Neural progenitor cell (in vitro differentiated cells): ENCODE measurements around the gene SEMA3E. TPM values are rescaled to one million over a fixed set of nuclear protein-coding genes. Genes with fewer than 3 reads are reported as not detected.
A peak's percentile ranks its signal among the peaks of the same experiment; 100 is the strongest.

Experiments
- DNase-seq: peaks from one replicate; pipeline ENCODE4 v3.0.0-alpha.2; 2016; ENCODE audit warnings: low spot score
- H2AFZ ChIP-seq: fragments of 200-600 bp; sonication (generic); replicated peaks from 2 replicates; pipeline ENCODE4 v1.6.1; 2016; ENCODE audit warnings: antibody characterized with exemption
- H3F3A ChIP-seq: fragments of 200-600 bp; sonication (generic); 2 replicates; pipeline ENCODE4 v1.6.1; 2016; ENCODE audit warnings: antibody characterized with exemption, low read depth
- H3K27ac ChIP-seq: fragments of 200-600 bp; sonication (generic); 2 replicates; pipeline ENCODE4 v1.5.1; 2016; ENCODE audit warnings: mild to moderate bottlenecking
- H3K27me3 ChIP-seq: fragments of 200-600 bp; sonication (generic); 2 replicates; pipeline ENCODE4 v1.6.1; 2016; ENCODE audit warnings: mild to moderate bottlenecking, moderate library complexity
- H3K36me3 ChIP-seq: fragments of 200-600 bp; sonication (generic); 2 replicates; pipeline ENCODE4 v1.5.1; 2016
- H3K4me1 ChIP-seq: fragments of 200-600 bp; sonication (generic); 2 replicates; pipeline ENCODE4 v1.6.1; 2016; ENCODE audit warnings: mixed run types
- H3K4me2 ChIP-seq: fragments of 200-600 bp; sonication (generic); 2 replicates; pipeline ENCODE4 v1.6.1; 2016
- H3K4me3 ChIP-seq: fragments of 200-600 bp; sonication (generic); 2 replicates; pipeline ENCODE4 v1.5.1; 2016
- H3K79me2 ChIP-seq: fragments of 200-600 bp; sonication (generic); 2 replicates; pipeline ENCODE4 v1.6.1; 2016; ENCODE audit warnings: low read depth
- H3K9ac ChIP-seq: fragments of 200-600 bp; sonication (generic); 2 replicates; pipeline ENCODE4 v1.6.1; 2016
- H3K9me3 ChIP-seq: fragments of 200-600 bp; sonication (generic); 2 replicates; pipeline ENCODE4 v1.5.1; 2016; ENCODE audit warnings: low read depth
- H4K20me1 ChIP-seq: fragments of 200-600 bp; sonication (generic); 2 replicates; pipeline ENCODE4 v1.6.1; 2016; ENCODE audit warnings: low read depth
- H3K27ac Mint-ChIP-seq: 3 replicates; pipeline ENCODE4 v1.8.0; 2021; ENCODE audit warnings: mixed read lengths
- H3K27me3 Mint-ChIP-seq: 2 replicates; pipeline ENCODE4 v1.8.0; 2022; ENCODE audit warnings: low read depth, mild to moderate bottlenecking, inconsistent platforms, moderate library complexity, mixed read lengths; ENCODE audit not compliant: insufficient read depth
- H3K36me3 Mint-ChIP-seq: 3 replicates; pipeline ENCODE4 v1.8.0; 2021; ENCODE audit warnings: mixed read lengths
- H3K4me1 Mint-ChIP-seq: 3 replicates; pipeline ENCODE4 v1.8.0; 2021; ENCODE audit warnings: mixed read lengths
- H3K4me3 Mint-ChIP-seq: 3 replicates; pipeline ENCODE4 v1.8.0; 2021; ENCODE audit warnings: mild to moderate bottlenecking, moderate library complexity, mixed read lengths
- H3K9me3 Mint-ChIP-seq: 3 replicates; pipeline ENCODE4 v1.8.0; 2020; ENCODE audit warnings: mixed read lengths
- EZH2 ChIP-seq: fragments of 200-600 bp; sonication (generic); IDR thresholded peaks from 2 replicates; pipeline ENCODE4 v1.6.1; 2017; ENCODE audit warnings: antibody characterized with exemption, mild to moderate bottlenecking, moderate library complexity
- EZH2phosphoT487 ChIP-seq: fragments of 200-600 bp; sonication (generic); IDR thresholded peaks from 2 replicates; pipeline ENCODE4 v1.6.1; 2017; ENCODE audit warnings: antibody characterized with exemption
- total RNA-seq: library from RNA; depleted of rRNA; stranded (reverse); fragments of >200 nt; gene quantifications from 2 replicates; pipeline ENCODE4 v1.2.3, GENCODE V29; 2015; ENCODE audit warnings: low replicate concordance
- TF ChIP-seq, protein P1 (sequence below): fragments of 200-600 bp; sonication (generic); IDR thresholded peaks from 2 replicates; pipeline ENCODE4 v1.5.1; 2017; ENCODE audit warnings: antibody characterized with exemption, mild to moderate bottlenecking

SEMA3E gene
- total RNA-seq, 1 donor from 2014 or later = 5.5 TPM

GRCh38 chr7:83640240-83640639 lies 8.7 kb downstream of the SEMA3E start:
- TF ChIP-seq, protein P1, sequence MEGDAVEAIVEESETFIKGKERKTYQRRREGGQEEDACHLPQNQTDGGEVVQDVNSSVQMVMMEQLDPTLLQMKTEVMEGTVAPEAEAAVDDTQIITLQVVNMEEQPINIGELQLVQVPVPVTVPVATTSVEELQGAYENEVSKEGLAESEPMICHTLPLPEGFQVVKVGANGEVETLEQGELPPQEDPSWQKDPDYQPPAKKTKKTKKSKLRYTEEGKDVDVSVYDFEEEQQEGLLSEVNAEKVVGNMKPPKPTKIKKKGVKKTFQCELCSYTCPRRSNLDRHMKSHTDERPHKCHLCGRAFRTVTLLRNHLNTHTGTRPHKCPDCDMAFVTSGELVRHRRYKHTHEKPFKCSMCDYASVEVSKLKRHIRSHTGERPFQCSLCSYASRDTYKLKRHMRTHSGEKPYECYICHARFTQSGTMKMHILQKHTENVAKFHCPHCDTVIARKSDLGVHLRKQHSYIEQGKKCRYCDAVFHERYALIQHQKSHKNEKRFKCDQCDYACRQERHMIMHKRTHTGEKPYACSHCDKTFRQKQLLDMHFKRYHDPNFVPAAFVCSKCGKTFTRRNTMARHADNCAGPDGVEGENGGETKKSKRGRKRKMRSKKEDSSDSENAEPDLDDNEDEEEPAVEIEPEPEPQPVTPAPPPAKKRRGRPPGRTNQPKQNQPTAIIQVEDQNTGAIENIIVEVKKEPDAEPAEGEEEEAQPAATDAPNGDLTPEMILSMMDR = no peak
- TF ChIP-seq EZH2phosphoT487 (no peak), EZH2 (no peak)
- Histone ChIP-seq H2AFZ (peak overlapping the region; percentile 65), H3K36me3 (no peaks in the 10 kb centered on the region), H3K4me3 (no peak overlapping the region), H3K4me2 (no peak overlapping the region), H3K4me1 (peaks cover 25% of the 10 kb centered on the region), H3K27ac (no peak overlapping the region), H3K27me3 (no peaks in the 10 kb centered on the region), H3K79me2 (no peaks in the 10 kb centered on the region), H3K9ac (no peak overlapping the region), H4K20me1 (no peaks in the 10 kb centered on the region), H3K9me3 (no peaks in the 10 kb centered on the region), H3F3A (peaks cover 13% of the 10 kb centered on the region)
- Mint-ChIP-seq H3K27me3 (peaks cover 2% of the 10 kb centered on the region), H3K27ac (no peak overlapping the region), H3K9me3 (no peaks in the 10 kb centered on the region), H3K4me3 (no peak overlapping the region), H3K36me3 (no peaks in the 10 kb centered on the region), H3K4me1 (no peaks in the 10 kb centered on the region)
- DNase-seq = peak; percentile 13

DNA sequence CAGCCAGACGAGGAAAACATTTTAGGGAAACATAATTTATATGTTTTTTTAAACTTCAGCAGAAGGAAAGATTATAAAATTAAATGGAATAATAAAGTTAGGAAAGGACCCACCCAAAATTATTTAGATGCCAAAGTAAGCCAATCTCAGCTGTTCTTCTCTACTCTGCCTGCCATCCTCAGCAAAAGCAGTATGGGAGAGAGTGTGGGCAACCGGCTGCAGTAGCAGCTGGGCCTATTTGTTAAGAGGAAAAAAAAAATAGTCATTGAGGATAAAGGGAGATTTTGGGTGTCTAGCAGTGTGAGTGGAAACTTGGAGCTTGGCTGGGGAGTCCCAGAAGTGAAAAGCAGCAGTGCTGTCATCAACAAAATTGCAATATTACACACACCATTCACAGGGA lies 15.4 kb downstream of the SEMA3E start:
- Histone ChIP-seq H3K4me2 (no peak overlapping the region), H3K79me2 (no peaks in the 10 kb centered on the region), H2AFZ (peak overlapping the region; percentile 2), H3K27me3 (no peaks in the 10 kb centered on the region), H3K4me3 (no peak overlapping the region), H3K36me3 (no peaks in the 10 kb centered on the region), H4K20me1 (no peaks in the 10 kb centered on the region), H3K4me1 (peaks cover 5% of the 10 kb centered on the region), H3K27ac (no peak overlapping the region), H3K9me3 (no peaks in the 10 kb centered on the region), H3K9ac (no peak overlapping the region), H3F3A (no peaks in the 10 kb centered on the region)
- DNase-seq = no peak
- Mint-ChIP-seq H3K9me3 (peaks cover 4% of the 10 kb centered on the region), H3K4me1 (peaks cover 4% of the 10 kb centered on the region), H3K27me3 (no peaks in the 10 kb centered on the region), H3K36me3 (no peaks in the 10 kb centered on the region), H3K27ac (no peak overlapping the region), H3K4me3 (no peak overlapping the region)
- TF ChIP-seq, protein P1 = no peak
- TF ChIP-seq EZH2phosphoT487 = no peak
- TF ChIP-seq EZH2 = no peak

- TF ChIP-seq, protein P1 = no peak
- TF ChIP-seq EZH2phosphoT487 (no peak), EZH2 (no peak)
- Histone ChIP-seq H3K4me3 (no peak overlapping the region), H4K20me1 (no peaks in the 10 kb centered on the region), H3K36me3 (no peaks in the 10 kb centered on the region), H3K9me3 (no peaks in the 10 kb centered on the region), H3K4me2 (no peak overlapping the region), H2AFZ (peak overlapping the region; percentile 83), H3K27me3 (no peaks in the 10 kb centered on the region), H3K9ac (no peak overlapping the region), H3K79me2 (no peaks in the 10 kb centered on the region), H3K27ac (no peak overlapping the region), H3K4me1 (peaks cover 5% of the 10 kb centered on the region), H3F3A (no peaks in the 10 kb centered on the region)
- Mint-ChIP-seq H3K36me3 (peaks cover 1% of the 10 kb centered on the region), H3K27ac (peak overlapping the region; percentile 82), H3K9me3 (peaks cover 11% of the 10 kb centered on the region), H3K4me1 (peaks cover 4% of the 10 kb centered on the region), H3K27me3 (peaks cover 2% of the 10 kb centered on the region), H3K4me3 (no peak overlapping the region)
- DNase-seq = peak; percentile 52
These were observed 19.6 kb downstream of the SEMA3E start for GRCh38 chr7:83629117-83629880.
